ENCODE measurements around the gene LUZP1. TPM values are rescaled to one million over a fixed set of nuclear protein-coding genes. Genes with fewer than 3 reads are reported as not detected.

LUZP1 gene
- polyA plus RNA-seq, 1 experiment = 39.4 TPM

GRCh38 chr1:23116216-23116836 lies 52.3 kb downstream of the LUZP1 start:
- ChIA-PET CTCF (interaction anchor here (0.8 kb wide), 1 partner anchor 68 kb away, joined by 4 read pairs; no protein-coding TSS in a partner anchor), POLR2A (no interaction called here)
- no peaks in the 10 kb centered on the region for H3K27me3 ChIP-seq (ENCODE audit: control insufficient read depth, insufficient read depth, low read length)
- no peak overlapping the region for H3K4me3 ChIP-seq (ENCODE audit: low read depth, low read length)
- H3K27ac ChIP-seq (ENCODE audit: low read depth, low read length) = no peak overlapping the region
- DNase-seq (ENCODE audit: low read depth, low spot score) = no peak
- TF ChIP-seq, protein P1, sequence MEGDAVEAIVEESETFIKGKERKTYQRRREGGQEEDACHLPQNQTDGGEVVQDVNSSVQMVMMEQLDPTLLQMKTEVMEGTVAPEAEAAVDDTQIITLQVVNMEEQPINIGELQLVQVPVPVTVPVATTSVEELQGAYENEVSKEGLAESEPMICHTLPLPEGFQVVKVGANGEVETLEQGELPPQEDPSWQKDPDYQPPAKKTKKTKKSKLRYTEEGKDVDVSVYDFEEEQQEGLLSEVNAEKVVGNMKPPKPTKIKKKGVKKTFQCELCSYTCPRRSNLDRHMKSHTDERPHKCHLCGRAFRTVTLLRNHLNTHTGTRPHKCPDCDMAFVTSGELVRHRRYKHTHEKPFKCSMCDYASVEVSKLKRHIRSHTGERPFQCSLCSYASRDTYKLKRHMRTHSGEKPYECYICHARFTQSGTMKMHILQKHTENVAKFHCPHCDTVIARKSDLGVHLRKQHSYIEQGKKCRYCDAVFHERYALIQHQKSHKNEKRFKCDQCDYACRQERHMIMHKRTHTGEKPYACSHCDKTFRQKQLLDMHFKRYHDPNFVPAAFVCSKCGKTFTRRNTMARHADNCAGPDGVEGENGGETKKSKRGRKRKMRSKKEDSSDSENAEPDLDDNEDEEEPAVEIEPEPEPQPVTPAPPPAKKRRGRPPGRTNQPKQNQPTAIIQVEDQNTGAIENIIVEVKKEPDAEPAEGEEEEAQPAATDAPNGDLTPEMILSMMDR (IDR thresholded peaks at IDR 0.05; ENCODE audit: low read depth, low read length) = no peak
- H3K9me3 ChIP-seq (ENCODE audit: control insufficient read depth, insufficient read depth, low read length) = no peaks in the 10 kb centered on the region

DNA sequence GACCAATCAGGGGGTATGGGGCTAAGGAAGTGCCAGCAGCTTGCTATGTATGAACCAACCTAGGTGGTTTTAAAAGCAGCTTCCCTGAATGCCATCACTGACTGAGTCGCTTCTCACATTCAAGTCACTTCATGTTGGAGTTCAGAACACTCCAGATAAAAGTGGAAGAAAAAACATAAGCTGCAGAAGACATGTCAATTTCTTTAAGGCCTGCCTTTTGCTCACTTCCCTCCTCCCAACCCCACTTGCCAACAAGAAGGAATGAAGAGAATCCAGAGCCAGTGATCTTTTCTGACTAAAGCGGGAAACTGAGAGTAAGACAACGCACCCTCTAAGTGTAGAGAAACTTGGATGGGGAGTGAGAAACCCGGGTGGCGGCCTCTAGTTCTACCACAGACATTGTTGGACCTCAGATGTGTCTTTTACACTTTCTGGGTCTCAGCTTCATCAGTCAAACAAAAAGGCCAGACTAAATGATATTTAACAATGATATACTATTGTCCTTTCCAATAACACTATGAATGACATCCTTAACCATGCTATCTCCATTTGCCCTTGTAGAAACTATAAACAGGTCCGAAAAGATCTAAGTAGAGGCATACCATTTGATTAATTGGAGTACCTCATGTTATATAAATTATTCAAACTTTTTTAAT lies 54.1 kb downstream of the LUZP1 start:
- DNase-seq (ENCODE audit: low read depth, low spot score) = no peak
- POLR2A ChIA-PET = no interaction called here

DNA sequence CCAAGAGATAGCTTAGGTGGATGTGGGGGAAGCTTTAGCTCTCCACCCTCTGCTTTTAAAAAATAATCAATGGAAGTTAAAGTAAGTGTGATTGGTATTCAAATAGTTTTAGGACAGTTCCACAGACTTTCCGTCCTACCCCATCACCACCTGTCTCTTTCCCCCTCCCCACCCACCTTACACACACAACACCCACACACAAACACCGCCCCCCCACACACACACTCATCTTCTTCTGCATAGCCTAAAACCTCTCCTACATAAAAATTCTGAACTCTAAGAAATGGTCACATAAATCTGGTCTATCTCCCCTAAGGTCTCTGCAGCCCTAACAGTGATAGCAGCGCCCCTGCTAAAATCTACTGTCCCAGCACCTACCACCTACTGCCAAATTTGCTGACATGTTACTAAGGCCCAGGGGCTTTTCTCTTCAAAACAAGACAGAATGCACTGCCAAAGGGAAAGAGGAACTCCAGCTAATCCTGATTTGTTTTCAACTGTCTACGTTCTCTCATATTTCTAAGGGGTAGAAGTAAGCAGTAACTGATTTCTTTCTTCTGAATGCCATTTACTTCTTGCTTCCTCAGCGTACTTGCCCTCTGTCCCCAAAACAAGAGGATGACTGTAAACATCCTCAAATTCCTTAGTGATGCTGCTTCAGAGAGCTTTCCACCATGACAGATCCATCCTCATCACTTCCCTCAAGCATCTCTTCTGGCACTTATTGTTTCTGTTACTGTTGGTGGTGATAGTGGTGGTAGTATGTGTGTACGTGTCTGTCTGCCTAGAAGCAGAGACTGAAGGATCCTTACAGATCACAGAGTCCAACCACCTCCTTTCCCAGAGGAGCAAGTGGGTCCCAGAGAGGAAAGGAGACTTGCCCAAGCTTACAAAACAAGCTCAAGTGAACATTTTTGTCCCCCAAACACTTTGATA lies 56.8 kb downstream of the LUZP1 start:
- Histone ChIP-seq H3K27me3 (ENCODE audit: control insufficient read depth, insufficient read depth, low read length) (no peaks in the 10 kb centered on the region), H3K27ac (ENCODE audit: low read depth, low read length) (no peak overlapping the region), H3K9me3 (ENCODE audit: control insufficient read depth, insufficient read depth, low read length) (no peaks in the 10 kb centered on the region), H3K4me3 (ENCODE audit: low read depth, low read length) (no peak overlapping the region)
- TF ChIP-seq, protein P1 (IDR thresholded peaks at IDR 0.05; ENCODE audit: low read depth, low read length) = no peak
- ChIA-PET POLR2A (interaction anchor here (0.6 to 1.5 kb wide), 3 partner anchors 11 to 101 kb away, joined by 3 to 4 read pairs (median 3); no protein-coding TSS in a partner anchor), CTCF (interaction anchor here (0.7 to 3.8 kb wide), 2 partner anchors 73 to 1857 kb away, joined by 5 to 20 read pairs; no protein-coding TSS in a partner anchor)
- no peak for DNase-seq (ENCODE audit: low read depth, low spot score)

More for the DNA sequence above, 54.1 kb downstream of the LUZP1 start:
- H3K9me3 ChIP-seq (ENCODE audit: control insufficient read depth, insufficient read depth, low read length) = no peaks in the 10 kb centered on the region
- H3K27ac ChIP-seq (ENCODE audit: low read depth, low read length) = no peak overlapping the region
- TF ChIP-seq, protein P1 (IDR thresholded peaks at IDR 0.05; ENCODE audit: low read depth, low read length) = no peak
- H3K4me3 ChIP-seq (ENCODE audit: low read depth, low read length) = no peak overlapping the region
- CTCF ChIA-PET = interaction anchor here (0.6 to 0.9 kb wide), 2 partner anchors 9 to 16 kb away, joined by 3 to 4 read pairs; no protein-coding TSS in a partner anchor
- H3K27me3 ChIP-seq (ENCODE audit: control insufficient read depth, insufficient read depth, low read length) = no peaks in the 10 kb centered on the region

GRCh38 chr1:23110391-23110790 lies 58.3 kb downstream of the LUZP1 start:
- no peak overlapping the region for H3K4me3 ChIP-seq (ENCODE audit: low read depth, low read length)
- H3K27me3 ChIP-seq (ENCODE audit: control insufficient read depth, insufficient read depth, low read length) = no peaks in the 10 kb centered on the region
- ChIA-PET CTCF (interaction anchor here (1.7 to 3.8 kb wide), 2 partner anchors 11 to 74 kb away, joined by 8 to 20 read pairs; no protein-coding TSS in a partner anchor), POLR2A (interaction anchor here (0.9 to 1.1 kb wide), 2 partner anchors 10 to 67 kb away, joined by 4 to 5 read pairs; no protein-coding TSS in a partner anchor)
- H3K9me3 ChIP-seq (ENCODE audit: control insufficient read depth, insufficient read depth, low read length) = no peaks in the 10 kb centered on the region
- no peak overlapping the region for H3K27ac ChIP-seq (ENCODE audit: low read depth, low read length)
- no peak for DNase-seq (ENCODE audit: low read depth, low spot score)
- TF ChIP-seq, protein P1 (IDR thresholded peaks at IDR 0.05; ENCODE audit: low read depth, low read length) = no peak
